ENCODE measurements around the gene SLC17A2. TPM values are rescaled to one million over a fixed set of nuclear protein-coding genes. Genes with fewer than 3 reads are reported as not detected.

SLC17A2 gene
- total and polyA plus RNA-seq, 2 experiments from 2014 or later: not detected

GRCh38 chr6:25934735-25935313, 4.3 kb upstream of the SLC17A2 start (continued):
- TF ChIP-seq ZNF462 (CRISPR knock-in tag; IDR thresholded peaks at IDR 0.05): no peak

- Histone ChIP-seq H3K27me3 (ENCODE audit: insufficient read depth) (no peaks in the 10 kb centered on the region), H3K79me2 (replicated peaks; ENCODE audit: insufficient read depth) (no peaks in the 10 kb centered on the region), H3K36me3 (ENCODE audit: insufficient read depth) (no peaks in the 10 kb centered on the region), H3F3A (replicated peaks; ENCODE audit: low read depth) (no peaks in the 10 kb centered on the region), H3K4me1 (ENCODE audit: insufficient read depth) (no peaks in the 10 kb centered on the region), H3K27ac (ENCODE audit: low read depth) (no peak overlapping the region), H3K9me2 (ENCODE audit: insufficient read depth) (no peaks in the 10 kb centered on the region), H3K4me3 (no peak overlapping the region), H2AFZ (no peak overlapping the region), H4K20me1 (replicated peaks; ENCODE audit: insufficient read depth) (no peaks in the 10 kb centered on the region), H3K4me2 (no peak overlapping the region)
- DNase-seq (ENCODE audit: low spot score) (no peak), ATAC-seq (no peak)
- Mint-ChIP-seq H3K9me3 (no peaks in the 10 kb centered on the region), H3K27ac (no peak overlapping the region), H3K36me3 (ENCODE audit: low read depth) (no peaks in the 10 kb centered on the region), H3K27me3 (ENCODE audit: insufficient read depth, low read depth, poor library complexity) (no peaks in the 10 kb centered on the region), H3K4me1 (no peaks in the 10 kb centered on the region), H3K4me3 (no peak overlapping the region)
- TF ChIP-seq POLR2AphosphoS5 (IDR thresholded peaks at IDR 0.05; ENCODE audit: low read depth): no peak
- no peak for TF ChIP-seq NANOG (IDR thresholded peaks at IDR 0.05; ENCODE audit: borderline replicate concordance)
- TF ChIP-seq ETS1 (IDR thresholded peaks at IDR 0.05): no peak
- TF ChIP-seq ZNF462 (CRISPR knock-in tag; IDR thresholded peaks at IDR 0.05): no peak
- no peak for TF ChIP-seq CREB1 (CRISPR knock-in tag; IDR thresholded peaks at IDR 0.05; ENCODE audit: low read depth)
These were observed 3.7 kb upstream of the SLC17A2 start for GRCh38 chr6:25934156-25934555.
